Stomach (tissue), 4 donors: ENCODE data around the gene MIP.

Source experiments
- CTCF ChIP-seq, 7 experiments: fragments of 450-650 bp in 4 of 7; fragments of 200-600 bp in 3 of 7; sonication (generic) in 3 of 7; IDR thresholded peaks; one replicate each; pipeline ENCODE4 v1.5.1; 2016 to 2019; ENCODE audit warnings: antibody characterized with exemption in 7 of 7, control low read depth in 2 of 7, mild to moderate bottlenecking in 1 of 7
- POLR2A ChIP-seq, 4 donors: fragments of 450-650 bp; IDR thresholded peaks; one replicate each; pipeline ENCODE4 v1.6.1; 2016; ENCODE audit warnings: antibody characterized with exemption in 4 of 4, control low read depth in 2 of 4, mild to moderate bottlenecking in 1 of 4, moderate library complexity in 1 of 4

GRCh38 chr12:56477521-56478225 lies 23.2 kb upstream of the MIP start:
- TF ChIP-seq CTCF (IDR thresholded peaks at IDR 0.05), result no peak
- no peak for TF ChIP-seq POLR2A (IDR thresholded peaks at IDR 0.05)
